ENCODE measurements around the gene MIEF1. TPM values are rescaled to one million over a fixed set of nuclear protein-coding genes. Genes with fewer than 3 reads are reported as not detected.

MIEF1 gene
- total RNA-seq, 1 donor from 2014 or later, result 23.0 TPM

GRCh38 chr22:39534092-39534506 is 32.0 kb downstream of the MIEF1 start:
- TF ChIP-seq CTCF (IDR thresholded peaks at IDR 0.05), result no peak
- Mint-ChIP-seq H3K27ac (ENCODE audit: unreplicated experiment) (no peak overlapping the region), H3K9me3 (ENCODE audit: low read depth) (no peaks in the 10 kb centered on the region), H3K27me3 (ENCODE audit: low read depth) (no peaks in the 10 kb centered on the region), H3K36me3 (ENCODE audit: low read depth) (peaks cover 5% of the 10 kb centered on the region), H3K4me1 (ENCODE audit: low read depth) (peaks cover 39% of the 10 kb centered on the region), H3K4me3 (ENCODE audit: unreplicated experiment) (no peak overlapping the region)
- no peak for DNase-seq (ENCODE audit: low spot score)

- no peak overlapping the region for H3K27ac Mint-ChIP-seq (ENCODE audit: unreplicated experiment)
- no peak overlapping the region for H3K4me3 Mint-ChIP-seq (ENCODE audit: unreplicated experiment)
- peaks cover 5% of the 10 kb centered on the region for H3K36me3 Mint-ChIP-seq (ENCODE audit: low read depth)
- no peaks in the 10 kb centered on the region for H3K27me3 Mint-ChIP-seq (ENCODE audit: low read depth)
- peaks cover 32% of the 10 kb centered on the region for H3K4me1 Mint-ChIP-seq (ENCODE audit: low read depth)
- peak; percentile 100 for TF ChIP-seq CTCF (IDR thresholded peaks at IDR 0.05)
- DNase-seq (ENCODE audit: low spot score), result no peak
- no peaks in the 10 kb centered on the region for H3K9me3 Mint-ChIP-seq (ENCODE audit: low read depth)
These were observed 32.7 kb downstream of the MIEF1 start for GRCh38 chr22:39534591-39535356.

GRCh38 chr22:39535357-39535725 is 33.3 kb downstream of the MIEF1 start:
- H3K4me3 Mint-ChIP-seq (ENCODE audit: unreplicated experiment), result no peak overlapping the region
- no peak overlapping the region for H3K27ac Mint-ChIP-seq (ENCODE audit: unreplicated experiment)
- H3K27me3 Mint-ChIP-seq (ENCODE audit: low read depth), result peaks cover 3% of the 10 kb centered on the region
- peaks cover 26% of the 10 kb centered on the region for H3K4me1 Mint-ChIP-seq (ENCODE audit: low read depth)
- H3K9me3 Mint-ChIP-seq (ENCODE audit: low read depth), result no peaks in the 10 kb centered on the region
- no peak for TF ChIP-seq CTCF (IDR thresholded peaks at IDR 0.05)
- no peak for DNase-seq (ENCODE audit: low spot score)
- peaks cover 2% of the 10 kb centered on the region for H3K36me3 Mint-ChIP-seq (ENCODE audit: low read depth)

GRCh38 chr22:39535831-39536449 is 33.9 kb downstream of the MIEF1 start:
- H3K36me3 Mint-ChIP-seq (ENCODE audit: low read depth), result peaks cover 2% of the 10 kb centered on the region
- no peak for TF ChIP-seq CTCF (IDR thresholded peaks at IDR 0.05)
- DNase-seq (ENCODE audit: low spot score), result no peak
- H3K4me1 Mint-ChIP-seq (ENCODE audit: low read depth), result peaks cover 20% of the 10 kb centered on the region
- no peaks in the 10 kb centered on the region for H3K9me3 Mint-ChIP-seq (ENCODE audit: low read depth)
- no peak overlapping the region for H3K4me3 Mint-ChIP-seq (ENCODE audit: unreplicated experiment)
- peaks cover 3% of the 10 kb centered on the region for H3K27me3 Mint-ChIP-seq (ENCODE audit: low read depth)
- H3K27ac Mint-ChIP-seq (ENCODE audit: unreplicated experiment), result no peak overlapping the region

- Mint-ChIP-seq H3K27me3 (ENCODE audit: low read depth) (peaks cover 3% of the 10 kb centered on the region), H3K36me3 (ENCODE audit: low read depth) (no peaks in the 10 kb centered on the region), H3K9me3 (ENCODE audit: low read depth) (no peaks in the 10 kb centered on the region), H3K4me1 (ENCODE audit: low read depth) (peaks cover 13% of the 10 kb centered on the region), H3K4me3 (ENCODE audit: unreplicated experiment) (no peak overlapping the region), H3K27ac (ENCODE audit: unreplicated experiment) (no peak overlapping the region)
- DNase-seq (ENCODE audit: low spot score), result no peak
- no peak for TF ChIP-seq CTCF (IDR thresholded peaks at IDR 0.05)
These were observed 34.6 kb downstream of the MIEF1 start for GRCh38 chr22:39536711-39537110.
